Measurements from ENCODE around the gene C10orf143. TPM values are rescaled to one million over a fixed set of nuclear protein-coding genes. Genes with fewer than 3 reads are reported as not detected.

C10orf143 gene
- total RNA-seq, 2 donors from 2014 or later, result not detected

DNA sequence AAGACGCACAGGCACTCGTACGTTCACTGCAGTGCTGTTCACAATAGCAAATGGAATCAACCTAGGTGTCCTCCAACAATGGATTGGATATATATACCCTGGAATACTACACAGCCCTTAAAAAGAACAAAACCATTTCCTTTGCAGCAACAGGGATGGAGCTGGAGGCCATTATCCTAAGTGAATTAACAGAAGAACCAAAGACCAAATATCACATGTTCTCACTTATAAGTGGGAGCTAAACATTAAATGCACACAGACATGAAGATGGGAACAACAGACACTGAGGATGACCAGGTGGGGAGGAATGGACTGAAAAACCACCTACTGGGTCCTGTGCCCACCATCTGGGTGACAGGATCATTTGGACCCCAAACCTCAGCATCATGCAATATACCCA lies 94.5 kb downstream of the C10orf143 start:
- H3K9me3 ChIP-seq, result no peaks in the 10 kb centered on the region
- no peaks in the 10 kb centered on the region for H3K4me1 ChIP-seq (ENCODE audit: control insufficient read depth in 1 of 2, low read depth in 2 of 2)
- no peak overlapping the region for H3K27ac ChIP-seq
- no peaks in the 10 kb centered on the region for H3K36me3 ChIP-seq
- ATAC-seq (ENCODE audit: insufficient number of reproducible peaks, low FRiP score, low read depth) (no peak), DNase-seq (ENCODE audit: low spot score) (no peak)
- no peak overlapping the region for H3K4me3 ChIP-seq
- no peaks in the 10 kb centered on the region for H3K27me3 ChIP-seq (replicated peaks; ENCODE audit: insufficient read depth)
- TF ChIP-seq, protein P1, sequence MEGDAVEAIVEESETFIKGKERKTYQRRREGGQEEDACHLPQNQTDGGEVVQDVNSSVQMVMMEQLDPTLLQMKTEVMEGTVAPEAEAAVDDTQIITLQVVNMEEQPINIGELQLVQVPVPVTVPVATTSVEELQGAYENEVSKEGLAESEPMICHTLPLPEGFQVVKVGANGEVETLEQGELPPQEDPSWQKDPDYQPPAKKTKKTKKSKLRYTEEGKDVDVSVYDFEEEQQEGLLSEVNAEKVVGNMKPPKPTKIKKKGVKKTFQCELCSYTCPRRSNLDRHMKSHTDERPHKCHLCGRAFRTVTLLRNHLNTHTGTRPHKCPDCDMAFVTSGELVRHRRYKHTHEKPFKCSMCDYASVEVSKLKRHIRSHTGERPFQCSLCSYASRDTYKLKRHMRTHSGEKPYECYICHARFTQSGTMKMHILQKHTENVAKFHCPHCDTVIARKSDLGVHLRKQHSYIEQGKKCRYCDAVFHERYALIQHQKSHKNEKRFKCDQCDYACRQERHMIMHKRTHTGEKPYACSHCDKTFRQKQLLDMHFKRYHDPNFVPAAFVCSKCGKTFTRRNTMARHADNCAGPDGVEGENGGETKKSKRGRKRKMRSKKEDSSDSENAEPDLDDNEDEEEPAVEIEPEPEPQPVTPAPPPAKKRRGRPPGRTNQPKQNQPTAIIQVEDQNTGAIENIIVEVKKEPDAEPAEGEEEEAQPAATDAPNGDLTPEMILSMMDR (IDR thresholded peaks at IDR 0.05), result no peak

DNA sequence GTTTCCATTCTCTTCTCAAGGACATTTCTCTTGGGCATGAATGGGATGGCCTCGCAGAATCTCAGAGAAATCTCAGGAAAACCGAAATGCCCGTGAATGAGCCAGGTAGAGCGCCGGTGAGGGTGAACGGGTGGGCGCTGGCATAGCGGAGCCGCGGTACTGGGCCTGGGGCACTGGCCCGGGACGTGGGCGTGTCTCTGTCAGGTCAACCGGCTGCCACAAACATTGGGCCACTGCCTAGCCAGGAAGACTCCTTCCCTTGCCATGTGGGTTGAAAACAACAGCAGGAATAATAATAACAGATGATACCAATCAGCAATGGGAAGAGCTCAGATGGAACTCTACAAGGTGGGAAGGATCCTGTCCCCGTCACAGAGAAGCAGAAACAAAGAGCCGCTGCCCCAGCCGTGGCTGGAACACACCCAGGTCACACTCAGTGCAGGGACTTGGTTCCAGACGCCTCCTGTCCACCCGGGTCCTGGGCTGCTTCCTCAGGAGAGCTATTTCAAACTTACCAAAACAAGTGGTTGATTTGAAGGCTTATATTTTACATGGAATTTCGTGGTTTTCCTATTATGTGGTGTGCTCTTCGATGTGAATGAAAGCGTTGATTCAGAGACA lies 95.4 kb downstream of the C10orf143 start:
- DNase-seq (ENCODE audit: low spot score), result no peak
- Histone ChIP-seq H3K27me3 (replicated peaks; ENCODE audit: insufficient read depth) (no peaks in the 10 kb centered on the region), H3K27ac (no peak overlapping the region), H3K4me3 (no peak overlapping the region), H3K4me1 (ENCODE audit: control insufficient read depth in 1 of 2, low read depth in 2 of 2) (no peaks in the 10 kb centered on the region), H3K36me3 (no peaks in the 10 kb centered on the region), H3K9me3 (no peaks in the 10 kb centered on the region)
- TF ChIP-seq, protein P1 (IDR thresholded peaks at IDR 0.05), result no peak
- ATAC-seq (ENCODE audit: insufficient number of reproducible peaks, low FRiP score, low read depth), result no peak

DNA sequence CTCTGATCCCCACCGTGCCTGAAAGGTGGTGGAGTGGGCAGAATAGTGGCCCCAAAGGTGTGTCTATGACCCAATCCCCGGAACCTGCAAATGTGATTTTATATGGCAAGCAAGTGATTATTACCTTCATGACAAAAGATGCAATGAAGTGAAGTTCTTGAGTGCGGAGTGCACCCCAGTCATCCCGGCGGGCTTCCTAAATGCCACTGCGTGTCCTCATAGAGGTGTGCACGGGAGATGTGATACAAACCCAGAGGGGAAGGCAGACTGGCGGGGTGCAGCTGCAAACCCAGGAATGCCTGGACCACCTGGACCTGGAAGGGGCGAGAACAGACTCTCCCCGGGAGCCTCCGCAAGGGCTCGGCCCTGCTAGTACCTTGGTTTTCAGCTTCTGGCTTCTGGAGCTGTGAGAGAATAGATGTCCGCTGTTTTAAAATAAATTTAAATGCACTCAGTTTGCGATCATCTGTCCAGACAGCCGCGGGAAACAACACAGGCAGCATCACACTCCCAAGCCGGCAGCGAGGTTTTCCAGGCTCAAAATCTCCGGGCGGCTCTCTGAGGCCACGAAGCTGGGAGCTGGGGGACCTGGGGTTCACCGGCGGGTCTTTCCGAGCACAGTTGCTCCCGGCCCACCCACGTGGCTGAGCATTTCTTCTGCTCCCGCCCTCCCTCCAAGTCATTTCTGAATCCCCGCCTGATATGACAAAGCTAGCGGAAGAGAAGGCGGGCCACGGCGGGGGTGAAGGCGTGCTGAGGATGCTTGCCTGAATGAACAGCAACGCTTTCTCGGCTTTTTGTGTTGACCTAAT lies 96.2 kb downstream of the C10orf143 start:
- Histone ChIP-seq H3K27ac (no peak overlapping the region), H3K4me1 (ENCODE audit: control insufficient read depth in 1 of 2, low read depth in 2 of 2) (no peaks in the 10 kb centered on the region), H3K36me3 (no peaks in the 10 kb centered on the region), H3K27me3 (replicated peaks; ENCODE audit: insufficient read depth) (no peaks in the 10 kb centered on the region), H3K9me3 (no peaks in the 10 kb centered on the region), H3K4me3 (no peak overlapping the region)
- ATAC-seq (ENCODE audit: insufficient number of reproducible peaks, low FRiP score, low read depth) (no peak), DNase-seq (ENCODE audit: low spot score) (no peak)
- TF ChIP-seq, protein P1 (IDR thresholded peaks at IDR 0.05), result no peak

Other genes starting within 250 kb of the C10orf143 start
- gene EBF3, start 146.6 kb downstream of the C10orf143 start, total RNA-seq, result 1 to 10 TPM; 3.6 to 4.6 TPM
- 10 to 100 TPM; 41.6 to 43.1 TPM for gene GLRX3, start 25.6 kb upstream of the C10orf143 start, total RNA-seq